WI38 (cell line): ENCODE measurements around the gene C13orf46.

Experiments
- H3K4me3 ChIP-seq: 2 replicates; pipeline ENCODE4 v1.5.1; 2011; ENCODE audit warnings: low read depth, mild to moderate bottlenecking, control low read depth, low read length
- TF ChIP-seq, protein P1 (sequence below): IDR thresholded peaks from 2 replicates; pipeline ENCODE4 v1.5.1; 2012; ENCODE audit warnings: low read depth, mild to moderate bottlenecking, control low read depth, low read length

Gene C13orf46

DNA sequence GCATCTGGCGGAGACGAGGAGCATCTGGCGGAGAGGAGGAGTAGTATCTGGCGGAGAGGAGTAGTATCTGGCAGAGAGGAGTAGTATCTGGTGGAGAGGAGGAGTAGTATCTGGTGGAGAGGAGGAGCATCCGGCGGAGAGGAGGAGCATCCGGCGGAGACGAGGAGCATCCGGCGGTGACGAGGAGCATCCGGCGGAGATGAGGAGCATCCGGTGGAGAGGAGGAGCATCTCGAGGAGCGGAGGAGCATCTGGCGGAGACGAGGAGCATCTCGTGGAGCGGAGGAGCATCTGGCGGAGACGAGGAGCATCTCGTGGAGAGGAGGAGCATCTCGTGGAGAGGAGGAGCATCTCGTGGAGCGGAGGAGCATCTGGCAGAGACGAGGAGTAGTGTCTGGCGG, 18.6 kb downstream of the C13orf46 start:
- TF ChIP-seq, protein P1, sequence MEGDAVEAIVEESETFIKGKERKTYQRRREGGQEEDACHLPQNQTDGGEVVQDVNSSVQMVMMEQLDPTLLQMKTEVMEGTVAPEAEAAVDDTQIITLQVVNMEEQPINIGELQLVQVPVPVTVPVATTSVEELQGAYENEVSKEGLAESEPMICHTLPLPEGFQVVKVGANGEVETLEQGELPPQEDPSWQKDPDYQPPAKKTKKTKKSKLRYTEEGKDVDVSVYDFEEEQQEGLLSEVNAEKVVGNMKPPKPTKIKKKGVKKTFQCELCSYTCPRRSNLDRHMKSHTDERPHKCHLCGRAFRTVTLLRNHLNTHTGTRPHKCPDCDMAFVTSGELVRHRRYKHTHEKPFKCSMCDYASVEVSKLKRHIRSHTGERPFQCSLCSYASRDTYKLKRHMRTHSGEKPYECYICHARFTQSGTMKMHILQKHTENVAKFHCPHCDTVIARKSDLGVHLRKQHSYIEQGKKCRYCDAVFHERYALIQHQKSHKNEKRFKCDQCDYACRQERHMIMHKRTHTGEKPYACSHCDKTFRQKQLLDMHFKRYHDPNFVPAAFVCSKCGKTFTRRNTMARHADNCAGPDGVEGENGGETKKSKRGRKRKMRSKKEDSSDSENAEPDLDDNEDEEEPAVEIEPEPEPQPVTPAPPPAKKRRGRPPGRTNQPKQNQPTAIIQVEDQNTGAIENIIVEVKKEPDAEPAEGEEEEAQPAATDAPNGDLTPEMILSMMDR, result no peak
- H3K4me3 ChIP-seq, result no peak overlapping the region

DNA sequence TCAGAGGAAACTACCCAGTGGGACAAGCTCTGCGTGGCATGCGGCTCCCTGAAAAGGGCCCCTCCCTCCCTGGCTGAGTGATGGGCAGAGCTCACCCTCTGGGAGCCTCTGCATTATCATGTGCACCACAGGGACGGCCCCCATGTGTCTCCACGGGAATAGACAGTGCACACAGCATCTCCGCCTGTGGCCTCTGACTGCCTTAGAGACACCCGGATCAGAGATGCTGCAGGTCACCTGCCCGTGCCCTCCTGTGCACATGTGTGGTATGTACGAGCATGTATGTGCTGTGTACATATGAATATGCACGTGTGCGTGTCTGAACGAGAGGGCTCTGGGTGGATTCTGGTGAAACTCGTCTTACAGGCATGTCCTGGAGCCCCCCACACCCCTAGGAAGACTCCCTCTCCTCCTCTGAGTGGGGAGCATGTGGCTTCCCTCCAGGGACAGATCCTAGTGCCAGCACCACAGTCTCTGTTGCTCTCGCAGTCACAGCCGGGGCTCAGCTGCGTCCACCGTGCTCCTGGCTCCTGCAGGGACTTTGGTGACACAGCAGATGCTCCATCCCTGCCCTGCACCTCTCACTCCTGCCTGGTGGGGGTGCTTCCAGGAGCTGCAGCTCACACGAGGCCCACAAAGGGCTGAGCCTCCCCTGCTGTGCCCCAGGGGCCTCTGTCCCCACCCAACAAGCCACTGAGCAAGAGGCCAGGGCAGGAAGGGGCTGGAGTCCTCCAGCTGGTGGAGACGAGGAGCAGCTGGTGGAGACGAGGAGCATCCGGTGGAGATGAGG, 19.6 kb downstream of the C13orf46 start:
- H3K4me3 ChIP-seq, result no peak overlapping the region
- TF ChIP-seq, protein P1, result no peak

DNA sequence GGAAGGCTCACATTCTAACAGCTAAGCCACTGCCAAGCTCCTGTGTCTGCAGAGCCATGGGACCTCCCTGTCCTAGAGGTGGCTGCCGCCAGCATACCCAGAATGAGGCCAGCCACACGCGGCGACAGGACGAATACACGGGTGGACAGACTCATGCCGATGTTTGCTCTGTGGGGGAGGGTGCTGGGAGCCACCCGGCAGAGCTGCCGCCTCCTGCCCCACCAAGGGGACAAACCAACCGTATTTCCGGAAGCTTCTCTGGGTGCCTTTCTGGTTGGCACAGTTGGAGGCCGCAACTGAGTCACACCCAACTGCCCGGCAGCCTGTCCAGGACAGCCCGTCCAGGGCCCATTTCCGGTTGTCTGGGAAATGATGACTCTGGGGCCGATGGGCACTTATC, 20.3 kb downstream of the C13orf46 start:
- H3K4me3 ChIP-seq, result no peak overlapping the region
- TF ChIP-seq, protein P1, result no peak

DNA sequence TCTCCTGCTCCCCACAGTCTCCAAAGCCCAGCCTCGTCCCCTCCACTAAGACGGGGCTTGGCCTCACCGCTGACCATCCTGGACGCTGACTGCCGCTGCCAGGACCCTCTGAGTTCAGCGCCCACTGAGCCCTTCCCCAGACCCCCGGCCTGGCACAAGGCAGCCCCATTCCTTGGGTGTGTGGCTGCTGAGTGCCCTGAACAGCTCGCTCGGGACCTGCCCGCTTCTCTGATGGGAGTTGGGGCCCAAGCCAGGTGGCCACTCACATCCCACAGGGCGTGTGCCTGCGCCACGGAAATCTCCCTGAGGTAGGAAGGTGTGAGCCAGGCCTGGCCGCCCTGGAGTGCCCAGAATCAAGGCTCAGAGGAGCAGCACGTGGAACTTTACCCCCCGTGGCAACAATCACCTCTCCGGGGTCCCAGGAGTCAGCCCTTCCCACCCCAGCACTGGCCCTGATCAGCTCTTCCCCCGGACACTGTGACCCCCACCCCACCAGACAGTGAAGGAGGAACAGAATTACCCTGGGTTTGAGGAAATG, 20.8 kb downstream of the C13orf46 start:
- TF ChIP-seq, protein P1, result no peak
- no peak overlapping the region for H3K4me3 ChIP-seq

DNA sequence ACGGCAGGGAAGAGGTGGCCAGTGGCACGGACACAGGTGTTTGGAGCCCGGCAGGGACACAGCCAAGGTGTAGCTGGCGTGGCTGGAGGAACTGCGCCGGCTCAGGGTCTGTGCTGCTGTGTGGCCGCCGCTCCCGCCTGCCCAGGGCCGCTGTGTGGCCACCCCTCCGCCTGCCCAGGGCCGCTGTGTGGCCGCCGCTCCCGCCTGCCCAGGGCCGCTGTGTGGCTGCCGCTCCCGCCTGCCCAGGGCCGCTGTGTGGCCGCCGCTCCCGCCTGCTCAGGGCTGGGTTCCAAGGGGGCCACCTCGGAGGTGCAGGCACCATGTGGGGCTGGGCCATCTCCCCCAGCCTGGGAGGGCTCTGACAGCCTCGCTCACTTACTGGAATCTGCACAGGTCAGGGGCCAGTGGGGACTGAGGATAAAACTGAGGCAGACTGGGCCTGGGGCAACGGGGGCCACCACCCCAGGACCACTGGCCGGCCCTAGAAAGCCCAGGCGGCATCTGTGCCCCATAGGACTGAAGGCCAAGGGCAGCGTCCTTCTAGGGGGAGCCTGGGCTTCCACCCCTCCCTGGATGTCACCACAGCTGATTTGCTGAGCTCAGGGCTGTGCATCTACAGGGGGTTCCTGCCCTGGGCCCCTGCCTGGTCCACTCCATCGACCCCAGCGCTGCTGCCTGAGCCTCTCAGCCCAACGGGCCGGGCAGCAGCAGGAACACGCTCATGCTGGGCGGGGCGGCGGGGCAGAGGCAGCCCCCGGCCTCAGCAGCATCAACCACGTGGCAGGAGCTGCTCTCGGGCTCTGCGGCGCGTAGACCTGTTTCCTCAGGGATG, 21.5 kb downstream of the C13orf46 start:
- H3K4me3 ChIP-seq, result no peak overlapping the region
- TF ChIP-seq, protein P1, result no peak

DNA sequence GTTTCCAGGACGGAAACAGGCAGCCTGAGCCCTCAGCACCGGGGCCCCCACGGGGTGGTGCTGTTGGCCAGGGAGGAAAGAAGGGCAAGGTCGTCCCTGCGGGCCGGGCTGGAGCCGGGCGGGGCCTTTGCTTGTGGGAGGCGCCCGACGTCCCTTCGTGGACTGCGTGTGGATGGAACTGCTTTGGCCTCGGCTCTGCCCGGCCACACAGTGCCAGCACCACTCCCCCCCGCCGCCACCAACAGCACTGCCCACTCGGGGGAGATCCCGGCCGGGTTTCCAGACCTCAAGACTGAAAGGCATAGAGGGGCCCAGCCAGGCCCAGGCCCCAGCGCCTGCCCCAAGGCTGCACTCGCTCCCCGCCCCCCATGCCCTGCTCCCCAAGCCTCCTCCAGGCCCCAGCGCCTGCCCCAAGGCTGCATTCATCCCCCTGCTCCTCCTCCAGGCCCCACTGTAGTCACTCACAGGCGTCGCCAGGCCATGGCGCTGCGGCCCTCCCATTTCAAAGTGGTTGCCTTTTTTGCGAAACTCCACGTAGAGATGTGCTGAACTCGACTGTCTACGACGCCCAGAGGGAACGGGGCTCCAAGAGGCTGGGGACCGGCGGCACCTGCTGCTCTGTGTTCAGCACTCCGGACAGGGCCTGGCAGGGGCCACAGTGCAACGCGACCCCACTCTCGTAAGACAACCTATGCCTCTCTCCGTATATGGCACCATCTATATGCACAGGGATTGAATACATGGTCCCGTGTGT, 22.5 kb downstream of the C13orf46 start:
- TF ChIP-seq, protein P1, result peak; percentile 77
- H3K4me3 ChIP-seq, result no peak overlapping the region
